GM23338 (cell line): ENCODE results near the gene MYG1. TPM values are rescaled to one million over a fixed set of nuclear protein-coding genes. Genes with fewer than 3 reads are reported as not detected.

ENCODE experiments used
- ATAC-seq: fragments of 200-7000 bp; cut with Tn5 transposase; 3 replicates; pipeline ENCODE4 v1.9.1; 2020
- DNase-seq: peaks from one replicate; pipeline ENCODE4 v3.0.0-alpha.2; 2015; ENCODE audit warnings: low spot score
- H2AFZ ChIP-seq: fragments of 200-600 bp; sonication (generic); 2 replicates; pipeline ENCODE4 v1.8.0; 2016; ENCODE audit warnings: antibody characterized with exemption, mild to moderate bottlenecking, moderate library complexity
- H3F3A ChIP-seq: fragments of 200-600 bp; sonication (generic); replicated peaks from 2 replicates; pipeline ENCODE4 v1.8.0; 2017; ENCODE audit warnings: antibody characterized with exemption, mixed run types, low read depth
- H3K27ac ChIP-seq: fragments of 200-600 bp; sonication (generic); 2 replicates; pipeline ENCODE4 v1.6.1; 2016; ENCODE audit warnings: low read depth
- H3K27me3 ChIP-seq: fragments of 200-600 bp; sonication (generic); 2 replicates; pipeline ENCODE4 v1.8.0; 2016; ENCODE audit warnings: mild to moderate bottlenecking, mixed run types, moderate library complexity; ENCODE audit not compliant: insufficient read depth
- H3K36me3 ChIP-seq: fragments of 200-600 bp; sonication (generic); 2 replicates; pipeline ENCODE4 v1.8.0; 2016; ENCODE audit warnings: mild to moderate bottlenecking; ENCODE audit not compliant: insufficient read depth
- H3K4me1 ChIP-seq: fragments of 200-600 bp; sonication (generic); 2 replicates; pipeline ENCODE4 v1.8.0; 2016; ENCODE audit warnings: mild to moderate bottlenecking, moderate library complexity; ENCODE audit not compliant: insufficient read depth
- H3K4me2 ChIP-seq: fragments of 200-600 bp; sonication (generic); 2 replicates; pipeline ENCODE4 v1.7.1; 2017; ENCODE audit warnings: mixed run types
- H3K4me3 ChIP-seq: fragments of 200-600 bp; sonication (generic); 2 replicates; pipeline ENCODE4 v1.6.1; 2016; ENCODE audit warnings: mixed run types
- H3K79me2 ChIP-seq: fragments of 200-600 bp; sonication (generic); replicated peaks from 2 replicates; pipeline ENCODE4 v1.8.0; 2017; ENCODE audit warnings: mild to moderate bottlenecking; ENCODE audit not compliant: insufficient read depth
- H3K9me2 ChIP-seq: fragments of 200-600 bp; sonication (generic); 2 replicates; pipeline ENCODE4 v1.8.0; 2017; ENCODE audit not compliant: insufficient read depth
- H4K20me1 ChIP-seq: fragments of 200-600 bp; sonication (generic); replicated peaks from 2 replicates; pipeline ENCODE4 v1.8.0; 2017; ENCODE audit warnings: mild to moderate bottlenecking; ENCODE audit not compliant: insufficient read depth
- H3K27ac Mint-ChIP-seq: 2 replicates; pipeline ENCODE4 v1.8.0; 2020; ENCODE audit warnings: inconsistent platforms, mild to moderate bottlenecking, moderate library complexity, mixed read lengths
- H3K27me3 Mint-ChIP-seq: 3 replicates; pipeline ENCODE4 v1.8.0; 2022; ENCODE audit warnings: low read depth, mild to moderate bottlenecking, moderate library complexity, mixed read lengths, inconsistent platforms; ENCODE audit not compliant: insufficient read depth, poor library complexity
- H3K36me3 Mint-ChIP-seq: 3 replicates; pipeline ENCODE4 v1.8.0; 2021; ENCODE audit warnings: low read depth, mild to moderate bottlenecking, inconsistent platforms, moderate library complexity, mixed read lengths
- H3K4me1 Mint-ChIP-seq: 3 replicates; pipeline ENCODE4 v1.8.0; 2020; ENCODE audit warnings: mild to moderate bottlenecking, inconsistent platforms, mixed read lengths
- H3K4me3 Mint-ChIP-seq: 3 replicates; pipeline ENCODE4 v1.8.0; 2021; ENCODE audit warnings: moderate library complexity, mild to moderate bottlenecking, inconsistent platforms, mixed read lengths
- H3K9me3 Mint-ChIP-seq: 3 replicates; pipeline ENCODE4 v1.8.0; 2020; ENCODE audit warnings: moderate library complexity, mild to moderate bottlenecking, inconsistent platforms, mixed read lengths
- CREB1 ChIP-seq: fragments of 250-450 bp; sonication (Bioruptor Pico); IDR thresholded peaks from 2 replicates; pipeline ENCODE4 v1.5.0; 2020; ENCODE audit warnings: low read depth, mild to moderate bottlenecking, moderate library complexity
- CTCF ChIP-seq, 2 experiments: fragments of 200-600 bp in 1 of 2; sonication (generic) in 1 of 2; conservative IDR thresholded peaks; 2 replicates each; pipeline versions ENCODE4 v1.5.1 to v1.6.1; 2016 to 2017; ENCODE audit warnings: antibody characterized with exemption in 2 of 2, low read depth in 2 of 2, mild to moderate bottlenecking in 2 of 2, moderate library complexity in 1 of 2
- ETS1 ChIP-seq: IDR thresholded peaks from 2 replicates; pipeline ENCODE4 v1.6.1; 2016; ENCODE audit warnings: antibody characterized with exemption
- NANOG ChIP-seq: IDR thresholded peaks from 2 replicates; pipeline ENCODE4 v1.6.1; 2016; ENCODE audit warnings: antibody characterized with exemption, borderline replicate concordance
- POLR2AphosphoS5 ChIP-seq: IDR thresholded peaks from 2 replicates; pipeline ENCODE4 v1.6.1; 2016; ENCODE audit warnings: antibody characterized with exemption, low read depth
- ZNF114 ChIP-seq: fragments of 250-450 bp; sonication (Bioruptor Pico); IDR thresholded peaks from 2 replicates; pipeline ENCODE4 v1.5.0; 2020; ENCODE audit warnings: mild to moderate bottlenecking, moderate library complexity
- ZNF331 ChIP-seq: fragments of 250-450 bp; sonication (Bioruptor Pico); IDR thresholded peaks from 2 replicates; pipeline ENCODE4 v1.5.0; 2020; ENCODE audit warnings: low read depth, mild to moderate bottlenecking, moderate library complexity
- ZNF462 ChIP-seq: fragments of 250-450 bp; sonication (Bioruptor Pico); IDR thresholded peaks from 2 replicates; pipeline ENCODE4 v1.5.0; 2020; ENCODE audit warnings: mild to moderate bottlenecking, moderate library complexity
- polyA plus RNA-seq: library from polyadenylated mRNA; unstranded; fragments of >200 nt; fragmentation: Nextera tagmentation; extraction: Ambion mirVana; gene quantifications from 2 replicates; pipeline ENCODE4 v1.2.1, GENCODE V29; 2016
- total RNA-seq: library from RNA; depleted of rRNA; stranded (reverse); fragments of >200 nt; shearing (Covaris generic); gene quantifications from 2 replicates; pipeline ENCODE4 v1.2.3, GENCODE V29; 2014

Gene MYG1
- total and polyA plus RNA-seq, 2 experiments from 2014 or later = 66.5 to 94.2 TPM

- H3K4me3 ChIP-seq = no peak overlapping the region
- Mint-ChIP-seq H3K36me3 (peaks cover 77% of the 10 kb centered on the region), H3K27ac (no peak overlapping the region), H3K4me1 (peaks cover 5% of the 10 kb centered on the region), H3K9me3 (no peaks in the 10 kb centered on the region; the same call in 2 of the 3 replicates), H3K27me3 (peaks cover 5% of the 10 kb centered on the region), H3K4me3 (no peak overlapping the region)
- H4K20me1 ChIP-seq = peaks cover 5% of the 10 kb centered on the region
- no peak for DNase-seq
- H3K27ac ChIP-seq = no peak overlapping the region
- no peaks in the 10 kb centered on the region for H3K4me1 ChIP-seq
- no peak for ATAC-seq
- 0 out of 2 replicates have a peak, but pooled peaks cover 10% of the 10 kb centered on the region for H3F3A ChIP-seq
- H3K36me3 ChIP-seq = peaks cover 44% of the 10 kb centered on the region; the same call in 1 of the 2 replicates
- no peaks in the 10 kb centered on the region for H3K9me2 ChIP-seq
- H2AFZ ChIP-seq = no peak overlapping the region
- H3K27me3 ChIP-seq = no peaks in the 10 kb centered on the region
- H3K4me2 ChIP-seq = no peak overlapping the region
- H3K79me2 ChIP-seq = no peaks in the 10 kb centered on the region
- no peak for TF ChIP-seq NANOG
- TF ChIP-seq CTCF (conservative IDR thresholded peaks at IDR 0.05; ENCODE audit: low read depth in 2 of 2) = no peak
- TF ChIP-seq POLR2AphosphoS5 = no peak
- no peak for TF ChIP-seq ETS1
Observed at GRCh38 chr12:53276511-53276910, 23.0 kb upstream of the MYG1 start.

GRCh38 chr12:53277981-53278380 lies 21.5 kb upstream of the MYG1 start:
- Mint-ChIP-seq H3K9me3 (no peaks in the 10 kb centered on the region), H3K4me1 (no peaks in the 10 kb centered on the region; the same call in 2 of the 3 replicates), H3K27ac (no peak overlapping the region), H3K4me3 (no peak overlapping the region), H3K36me3 (peaks cover 82% of the 10 kb centered on the region), H3K27me3 (peaks cover 6% of the 10 kb centered on the region)
- Histone ChIP-seq H4K20me1 (peaks cover 5% of the 10 kb centered on the region), H3K4me2 (no peak overlapping the region), H3K36me3 (peaks cover 51% of the 10 kb centered on the region), H2AFZ (no peak overlapping the region), H3K27ac (no peak overlapping the region), H3K27me3 (no peaks in the 10 kb centered on the region), H3K9me2 (no peaks in the 10 kb centered on the region), H3F3A (0 out of 2 replicates have a peak, but pooled peaks cover 8% of the 10 kb centered on the region), H3K79me2 (no peaks in the 10 kb centered on the region), H3K4me3 (no peak overlapping the region), H3K4me1 (no peaks in the 10 kb centered on the region)
- ATAC-seq (no peak), DNase-seq (no peak)
- TF ChIP-seq ETS1 = no peak
- TF ChIP-seq ZNF114 = no peak
- no peak for TF ChIP-seq CTCF (conservative IDR thresholded peaks at IDR 0.05; ENCODE audit: low read depth in 2 of 2)
- no peak for TF ChIP-seq ZNF462 (CRISPR knock-in tag)
- no peak for TF ChIP-seq ZNF331 (CRISPR knock-in tag)
- TF ChIP-seq CREB1 (CRISPR knock-in tag) = no peak
- no peak for TF ChIP-seq POLR2AphosphoS5
